ENCODE measurements around the gene BPHL. TPM values are rescaled to one million over a fixed set of nuclear protein-coding genes. Genes with fewer than 3 reads are reported as not detected.
"Not testable (repeated sequence)": the region's sequence is repeated elsewhere in the genome, so short reads cannot be mapped to it uniquely, and the experiment has no call there.

BPHL gene
- total and polyA plus RNA-seq, 5 donors = 9.3 to 13.1 (median 10.4) TPM

- intact Hi-C loops (cut with DNase I); H3K4me1 ChIP-seq (ENCODE audit: control insufficient read depth, insufficient read depth, low read length); ATAC-seq; H3K27me3 ChIP-seq (ENCODE audit: control insufficient read depth, insufficient read depth); H3K9me3 ChIP-seq (ENCODE audit: control insufficient read depth, low read length); DNase-seq; H3K4me3 ChIP-seq (ENCODE audit: low read length); H3K27ac ChIP-seq (ENCODE audit: low read length): not testable (repeated sequence)
- 92% methylated on average over 10 of the region's 10 CpGs for WGBS
Observed at GRCh38 chr6:3166535-3167225, 48.2 kb downstream of the BPHL start.

- intact Hi-C loops (cut with DNase I) = not testable (repeated sequence)
Observed at GRCh38 chr6:3168046-3168445, 49.5 kb downstream of the BPHL start.

GRCh38 chr6:3170676-3171075, 52.2 kb downstream of the BPHL start:
- H3K4me1 ChIP-seq (ENCODE audit: control insufficient read depth, insufficient read depth, low read length); ATAC-seq; H3K9me3 ChIP-seq (ENCODE audit: control insufficient read depth, low read length); intact Hi-C loops (cut with DNase I); H3K4me3 ChIP-seq (ENCODE audit: low read length); DNase-seq; H3K27ac ChIP-seq (ENCODE audit: low read length); H3K27me3 ChIP-seq (ENCODE audit: control insufficient read depth, insufficient read depth): not testable (repeated sequence)
- 92% methylated on average over 24 of the region's 24 CpGs for whole genome bisulfite sequencing

More at GRCh38 chr6:3168046-3168445, 49.5 kb downstream of the BPHL start:
- not testable (repeated sequence) for H3K27me3 ChIP-seq (ENCODE audit: control insufficient read depth, insufficient read depth); H3K4me1 ChIP-seq (ENCODE audit: control insufficient read depth, insufficient read depth, low read length); ATAC-seq; H3K9me3 ChIP-seq (ENCODE audit: control insufficient read depth, low read length); H3K4me3 ChIP-seq (ENCODE audit: low read length); DNase-seq; H3K27ac ChIP-seq (ENCODE audit: low read length)
- 92% methylated on average over 10 of the region's 10 CpGs for WGBS

- intact Hi-C loops (cut with DNase I); H3K4me3 ChIP-seq (ENCODE audit: low read length); H3K4me1 ChIP-seq (ENCODE audit: control insufficient read depth, insufficient read depth, low read length); H3K27ac ChIP-seq (ENCODE audit: low read length); H3K9me3 ChIP-seq (ENCODE audit: control insufficient read depth, low read length); DNase-seq; H3K27me3 ChIP-seq (ENCODE audit: control insufficient read depth, insufficient read depth): not testable (repeated sequence)
- ATAC-seq = peak in 1 of 2 donors; percentile 77
- WGBS = 75% methylated on average over 17 of the region's 17 CpGs
Observed at GRCh38 chr6:3171313-3172175, 53.0 kb downstream of the BPHL start.

GRCh38 chr6:3172789-3173188, 54.3 kb downstream of the BPHL start:
- H3K4me1 ChIP-seq (ENCODE audit: control insufficient read depth, insufficient read depth, low read length); H3K9me3 ChIP-seq (ENCODE audit: control insufficient read depth, low read length); H3K27me3 ChIP-seq (ENCODE audit: control insufficient read depth, insufficient read depth); intact Hi-C loops (cut with DNase I); DNase-seq; ATAC-seq; H3K4me3 ChIP-seq (ENCODE audit: low read length); H3K27ac ChIP-seq (ENCODE audit: low read length): not testable (repeated sequence)
- WGBS = 90% methylated on average over 4 of the region's 4 CpGs

- intact Hi-C loops (cut with DNase I); H3K4me3 ChIP-seq (ENCODE audit: low read length); DNase-seq; H3K4me1 ChIP-seq (ENCODE audit: control insufficient read depth, insufficient read depth, low read length); H3K9me3 ChIP-seq (ENCODE audit: control insufficient read depth, low read length); H3K27ac ChIP-seq (ENCODE audit: low read length); ATAC-seq; H3K27me3 ChIP-seq (ENCODE audit: control insufficient read depth, insufficient read depth): not testable (repeated sequence)
- WGBS = 94% methylated on average over 11 of the region's 11 CpGs
Observed at GRCh38 chr6:3173636-3174089, 55.2 kb downstream of the BPHL start.

- intact Hi-C loops (cut with DNase I) = no loop called here
- Histone ChIP-seq H3K9me3 (ENCODE audit: control insufficient read depth, low read length) (no peaks in the 10 kb centered on the region), H3K27ac (ENCODE audit: low read length) (no peak overlapping the region), H3K27me3 (ENCODE audit: control insufficient read depth, insufficient read depth) (no peaks in the 10 kb centered on the region), H3K4me3 (ENCODE audit: low read length) (no peak overlapping the region), H3K4me1 (ENCODE audit: control insufficient read depth, insufficient read depth, low read length) (no peaks in the 10 kb centered on the region)
- no peak for DNase-seq
- no peak for ATAC-seq
- 75% methylated on average over 11 of the region's 11 CpGs for WGBS
Observed at GRCh38 chr6:3175715-3176402, 57.3 kb downstream of the BPHL start.

GRCh38 chr6:3176562-3177355, 58.2 kb downstream of the BPHL start:
- WGBS = 87% methylated on average over 22 of the region's 22 CpGs
- DNase-seq = peak in 1 of 3 donors; percentile 57

GRCh38 chr6:3178666-3179065, 60.2 kb downstream of the BPHL start:
- 73% methylated on average over 8 of the region's 8 CpGs for WGBS
- peak; percentile 51 to 77 for ATAC-seq
- H3K4me3 ChIP-seq (ENCODE audit: low read length) = not testable (repeated sequence)

More at GRCh38 chr6:3176562-3177355, 58.2 kb downstream of the BPHL start:
- no peaks in the 10 kb centered on the region for H3K4me1 ChIP-seq (ENCODE audit: control insufficient read depth, insufficient read depth, low read length)
- no peaks in the 10 kb centered on the region for H3K9me3 ChIP-seq (ENCODE audit: control insufficient read depth, low read length)
- no peaks in the 10 kb centered on the region for H3K27me3 ChIP-seq (ENCODE audit: control insufficient read depth, insufficient read depth)
- peak in 1 of 2 donors; percentile 71 for ATAC-seq
- intact Hi-C loops (cut with DNase I) = no loop called here
- no peak overlapping the region for H3K27ac ChIP-seq (ENCODE audit: low read length)
- no peak overlapping the region for H3K4me3 ChIP-seq (ENCODE audit: low read length)

GRCh38 chr6:3179945-3180344, 61.4 kb downstream of the BPHL start:
- H3K27ac ChIP-seq (ENCODE audit: low read length); intact Hi-C loops (cut with DNase I); DNase-seq; H3K27me3 ChIP-seq (ENCODE audit: control insufficient read depth, insufficient read depth); H3K4me3 ChIP-seq (ENCODE audit: low read length); H3K4me1 ChIP-seq (ENCODE audit: control insufficient read depth, insufficient read depth, low read length); H3K9me3 ChIP-seq (ENCODE audit: control insufficient read depth, low read length): not testable (repeated sequence)
- ATAC-seq = peak; percentile 45 to 61
- WGBS = 71% methylated on average over 5 of the region's 8 CpGs

More at GRCh38 chr6:3178666-3179065, 60.2 kb downstream of the BPHL start:
- H3K27ac ChIP-seq (ENCODE audit: low read length); H3K9me3 ChIP-seq (ENCODE audit: control insufficient read depth, low read length); DNase-seq; H3K27me3 ChIP-seq (ENCODE audit: control insufficient read depth, insufficient read depth); H3K4me1 ChIP-seq (ENCODE audit: control insufficient read depth, insufficient read depth, low read length); intact Hi-C loops (cut with DNase I): not testable (repeated sequence)

Data from right cardiac atrium (tissue), 5 donors.